BE2C (cell line): Measurements from ENCODE around the gene STAB2.

Experiments
- DNase-seq: peaks from one replicate; pipeline ENCODE4 v3.0.0-alpha.2; 2020
- H3K27me3 ChIP-seq: fragments of 250-450 bp; sonication (Bioruptor Pico); 2 replicates; pipeline ENCODE4 v1.5.1; 2020; ENCODE audit warnings: mild to moderate bottlenecking
- H3K36me3 ChIP-seq: fragments of 250-450 bp; sonication (Bioruptor Pico); 2 replicates; pipeline ENCODE4 v1.5.1; 2020; ENCODE audit warnings: mild to moderate bottlenecking
- H3K4me1 ChIP-seq: fragments of 250-450 bp; sonication (Bioruptor Pico); 2 replicates; pipeline ENCODE4 v1.5.1; 2020
- H3K4me3 ChIP-seq: 2 replicates; pipeline ENCODE4 v1.5.1; 2011; ENCODE audit warnings: low read depth, low read length
- H3K9me3 ChIP-seq: fragments of 250-450 bp; sonication (Bioruptor Pico); 2 replicates; pipeline ENCODE4 v1.5.1; 2020
- CTCF ChIP-seq: IDR thresholded peaks from 2 replicates; pipeline ENCODE4 v1.5.1; 2012; ENCODE audit warnings: mild to moderate bottlenecking, low read depth, low read length

The STAB2 gene

GRCh38 chr12:103677905-103678304 lies 90.8 kb downstream of the STAB2 start:
- no peak for TF ChIP-seq CTCF
- H3K4me3 ChIP-seq = no peak overlapping the region
- no peaks in the 10 kb centered on the region for H3K36me3 ChIP-seq
- peaks cover 3% of the 10 kb centered on the region for H3K27me3 ChIP-seq
- no peaks in the 10 kb centered on the region; the same call in 1 of the 2 replicates for H3K4me1 ChIP-seq
- DNase-seq = no peak
- no peaks in the 10 kb centered on the region for H3K9me3 ChIP-seq

- H3K27me3 ChIP-seq = peaks cover 3% of the 10 kb centered on the region
- TF ChIP-seq CTCF = no peak
- H3K36me3 ChIP-seq = no peaks in the 10 kb centered on the region
- DNase-seq = no peak
- H3K9me3 ChIP-seq = no peaks in the 10 kb centered on the region
- no peak overlapping the region for H3K4me3 ChIP-seq
- no peaks in the 10 kb centered on the region; the same call in 1 of the 2 replicates for H3K4me1 ChIP-seq
Measured at GRCh38 chr12:103679421-103680170, 92.5 kb downstream of the STAB2 start.

- Histone ChIP-seq H3K27me3 (peaks cover 3% of the 10 kb centered on the region), H3K4me3 (no peak overlapping the region), H3K4me1 (no peaks in the 10 kb centered on the region; the same call in 1 of the 2 replicates), H3K9me3 (no peaks in the 10 kb centered on the region), H3K36me3 (no peaks in the 10 kb centered on the region)
- TF ChIP-seq CTCF = no peak
- DNase-seq = no peak
Measured at GRCh38 chr12:103680591-103681141, 93.6 kb downstream of the STAB2 start.

- H3K27me3 ChIP-seq = no peaks in the 10 kb centered on the region; the same call in 1 of the 2 replicates
- H3K9me3 ChIP-seq = no peaks in the 10 kb centered on the region
- no peaks in the 10 kb centered on the region for H3K4me1 ChIP-seq
- no peak overlapping the region for H3K4me3 ChIP-seq
- no peak for DNase-seq
- H3K36me3 ChIP-seq = no peaks in the 10 kb centered on the region
- no peak for TF ChIP-seq CTCF
Measured at GRCh38 chr12:103686026-103686425, 99.0 kb downstream of the STAB2 start.

- no peaks in the 10 kb centered on the region for H3K36me3 ChIP-seq
- no peak for TF ChIP-seq CTCF
- no peak overlapping the region for H3K4me3 ChIP-seq
- H3K27me3 ChIP-seq = no peaks in the 10 kb centered on the region; the same call in 1 of the 2 replicates
- DNase-seq = no peak
- H3K4me1 ChIP-seq = no peaks in the 10 kb centered on the region
- no peaks in the 10 kb centered on the region for H3K9me3 ChIP-seq
Measured at GRCh38 chr12:103687253-103687652, 100.2 kb downstream of the STAB2 start.

- no peaks in the 10 kb centered on the region for H3K36me3 ChIP-seq
- H3K27me3 ChIP-seq = no peaks in the 10 kb centered on the region
- H3K9me3 ChIP-seq = no peaks in the 10 kb centered on the region
- H3K4me1 ChIP-seq = no peaks in the 10 kb centered on the region
- no peak for TF ChIP-seq CTCF
- no peak for DNase-seq
- no peak overlapping the region for H3K4me3 ChIP-seq
Measured at GRCh38 chr12:103688376-103689063, 101.4 kb downstream of the STAB2 start.
